ENCODE results near the gene MTARC1.

MTARC1 gene

DNA sequence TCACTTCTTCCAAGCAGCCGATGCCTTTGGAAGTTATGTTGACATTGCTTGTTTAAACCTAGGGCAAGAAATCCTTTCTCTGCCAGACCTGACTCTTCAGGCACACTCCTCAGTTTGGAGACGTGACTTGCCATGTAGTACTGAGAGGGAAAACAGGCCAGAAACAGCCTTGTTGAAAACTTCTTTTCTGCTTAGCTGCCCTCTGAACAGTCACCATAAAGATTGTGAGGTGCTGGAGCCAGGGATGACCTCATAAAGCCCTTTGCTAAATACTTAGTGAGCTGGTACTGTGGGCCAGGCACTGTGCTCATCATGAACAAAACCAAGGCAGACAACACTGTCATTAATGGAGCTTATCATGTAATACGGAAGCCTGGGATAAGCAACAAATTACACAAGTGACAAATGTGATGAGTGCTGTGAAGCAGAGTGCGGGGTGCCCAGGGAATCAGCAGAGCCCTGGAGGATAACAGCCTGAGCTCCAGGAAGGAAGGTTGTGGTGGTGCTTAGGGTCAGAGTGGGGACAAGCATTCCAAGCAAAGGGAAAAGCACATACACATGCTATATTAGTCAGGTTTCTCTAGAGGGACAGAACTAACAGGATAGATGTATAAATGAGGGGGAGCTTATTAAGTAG is 42.4 kb downstream of the MTARC1 start:
- DNase-seq (ENCODE audit: low read depth), result no peak
- TF ChIP-seq, protein P1, sequence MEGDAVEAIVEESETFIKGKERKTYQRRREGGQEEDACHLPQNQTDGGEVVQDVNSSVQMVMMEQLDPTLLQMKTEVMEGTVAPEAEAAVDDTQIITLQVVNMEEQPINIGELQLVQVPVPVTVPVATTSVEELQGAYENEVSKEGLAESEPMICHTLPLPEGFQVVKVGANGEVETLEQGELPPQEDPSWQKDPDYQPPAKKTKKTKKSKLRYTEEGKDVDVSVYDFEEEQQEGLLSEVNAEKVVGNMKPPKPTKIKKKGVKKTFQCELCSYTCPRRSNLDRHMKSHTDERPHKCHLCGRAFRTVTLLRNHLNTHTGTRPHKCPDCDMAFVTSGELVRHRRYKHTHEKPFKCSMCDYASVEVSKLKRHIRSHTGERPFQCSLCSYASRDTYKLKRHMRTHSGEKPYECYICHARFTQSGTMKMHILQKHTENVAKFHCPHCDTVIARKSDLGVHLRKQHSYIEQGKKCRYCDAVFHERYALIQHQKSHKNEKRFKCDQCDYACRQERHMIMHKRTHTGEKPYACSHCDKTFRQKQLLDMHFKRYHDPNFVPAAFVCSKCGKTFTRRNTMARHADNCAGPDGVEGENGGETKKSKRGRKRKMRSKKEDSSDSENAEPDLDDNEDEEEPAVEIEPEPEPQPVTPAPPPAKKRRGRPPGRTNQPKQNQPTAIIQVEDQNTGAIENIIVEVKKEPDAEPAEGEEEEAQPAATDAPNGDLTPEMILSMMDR (IDR thresholded peaks at IDR 0.05; ENCODE audit: low read depth, low read length, missing control alignments), result no peak
- no peak overlapping the region for H3K4me3 ChIP-seq (ENCODE audit: low read depth, low read length)
- in situ Hi-C loops (cut with HindIII; ENCODE audit: low sequenced_read_pairs), result no loop called here

DNA sequence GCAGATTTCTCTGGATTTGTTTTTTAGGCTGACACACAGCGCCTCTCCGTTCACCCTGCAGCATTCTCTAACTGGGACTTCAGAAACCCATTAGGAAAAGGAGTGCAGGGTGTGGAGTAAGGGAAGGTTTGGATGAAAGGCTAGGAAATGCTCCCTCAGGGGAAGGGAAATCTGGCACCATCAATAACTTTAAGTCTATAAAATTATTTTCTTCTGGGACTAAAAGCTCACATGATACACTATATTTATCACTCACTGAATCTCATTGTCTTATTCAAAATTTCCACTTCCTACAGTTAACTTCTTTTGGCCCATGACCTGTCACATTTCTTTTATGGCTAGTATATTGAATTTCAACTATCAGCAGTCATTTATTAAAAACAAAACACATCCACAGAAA is 46.7 kb downstream of the MTARC1 start:
- no peak overlapping the region for H3K4me3 ChIP-seq (ENCODE audit: low read depth, low read length)
- in situ Hi-C loops (cut with HindIII; ENCODE audit: low sequenced_read_pairs), result no loop called here
- TF ChIP-seq, protein P1 (IDR thresholded peaks at IDR 0.05; ENCODE audit: low read depth, low read length, missing control alignments), result no peak
- DNase-seq (ENCODE audit: low read depth), result no peak

DNA sequence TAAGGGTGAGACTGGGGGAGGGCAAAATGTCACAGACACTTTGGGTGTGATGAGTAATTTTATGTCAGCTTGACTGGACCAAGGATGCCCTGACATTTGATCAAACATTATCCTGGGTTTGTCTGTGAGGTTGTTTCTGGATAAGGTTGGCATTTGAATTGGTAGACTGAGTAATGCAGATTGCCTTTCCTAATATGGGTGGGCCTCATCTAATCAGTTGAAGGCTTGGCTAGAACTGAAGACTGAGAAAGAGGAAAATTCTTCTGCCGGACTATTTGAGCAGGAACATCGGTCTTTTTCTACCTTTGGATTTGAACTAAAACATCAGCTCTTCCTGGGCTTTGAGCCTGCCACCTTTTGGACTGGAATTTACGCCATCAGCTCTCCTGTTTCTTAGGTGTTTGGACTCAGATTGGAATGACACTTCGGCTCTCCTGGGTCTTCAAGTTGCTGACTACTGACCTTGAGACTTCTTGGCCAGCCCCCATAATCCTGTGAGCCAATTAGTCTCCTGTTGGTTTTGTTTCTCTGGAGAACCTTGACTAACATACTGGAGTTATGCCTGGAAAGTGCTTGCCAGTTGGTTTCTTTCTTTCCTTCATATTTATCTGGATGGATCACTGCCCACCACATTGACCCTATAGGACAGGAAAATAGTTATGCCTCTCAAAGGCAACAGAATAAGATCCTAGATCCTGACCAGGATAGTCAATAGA is 47.6 kb downstream of the MTARC1 start:
- no peak overlapping the region for H3K4me3 ChIP-seq (ENCODE audit: low read depth, low read length)
- in situ Hi-C loops (cut with HindIII; ENCODE audit: low sequenced_read_pairs), result no loop called here
- DNase-seq (ENCODE audit: low read depth), result no peak
- TF ChIP-seq, protein P1 (IDR thresholded peaks at IDR 0.05; ENCODE audit: low read depth, low read length, missing control alignments), result no peak

Measured in astrocyte of the cerebellum (primary cell).